Mesenteric fat pad (tissue), 1 donor: ENCODE measurements around the gene HOXB4. TPM values are rescaled to one million over a fixed set of nuclear protein-coding genes. Genes with fewer than 3 reads are reported as not detected.

Experiments
- DNase-seq: peaks from one replicate; pipeline ENCODE4 v3.0.0-alpha.2; 2020; ENCODE audit warnings: low spot score
- total RNA-seq: library from RNA; stranded (reverse); fragmentation: NEBNext Ultra II Directional; extraction: Animal tissue kit (Norgen Biotek cat#: 25700); gene quantifications from one replicate; pipeline ENCODE4 v1.2.1, GENCODE V29; 2021
- donor health status: DM: yes; HTN: yes; CAD: no.

HOXB4 gene
- total RNA-seq, 1 donor from 2014 or later, result 5.7 TPM

- no peak for DNase-seq
Measured at GRCh38 chr17:48590607-48591161, 12.5 kb upstream of the HOXB4 start.

GRCh38 chr17:48589831-48590606 lies 11.9 kb upstream of the HOXB4 start, which contains the start of gene HOXB3:
Gene HOXB3, minus strand, starts transcription at chr17:48590241. Its CDS starts 37,767 bp downstream, at chr17:48552474.
- DNase-seq, result no peak

GRCh38 chr17:48589060-48589830 lies 11.1 kb upstream of the HOXB4 start:
- no peak for DNase-seq

GRCh38 chr17:48588528-48588927 lies 10.4 kb upstream of the HOXB4 start:
- no peak for DNase-seq

- no peak for DNase-seq
Measured at GRCh38 chr17:48588074-48588415, 9.9 kb upstream of the HOXB4 start.

- no peak for DNase-seq
Measured at GRCh38 chr17:48587276-48588073, 9.3 kb upstream of the HOXB4 start.

- no peak for DNase-seq
Measured at GRCh38 chr17:48586355-48587258, 8.5 kb upstream of the HOXB4 start.

- DNase-seq, result no peak
Measured at GRCh38 chr17:48584223-48584741, 6.1 kb upstream of the HOXB4 start.

- DNase-seq, result no peak
Measured at GRCh38 chr17:48583708-48584222, 5.6 kb upstream of the HOXB4 start.

- DNase-seq, result no peak
Measured at GRCh38 chr17:48582750-48583069, 4.6 kb upstream of the HOXB4 start.

- DNase-seq, result no peak
Measured at GRCh38 chr17:48579760-48580554, 1.8 kb upstream of the HOXB4 start.

- DNase-seq, result no peak
Measured at GRCh38 chr17:48579471-48579759, 1.3 kb upstream of the HOXB4 start.

- DNase-seq, result no peak
Measured at GRCh38 chr17:48578616-48579470, 693 bp upstream of the HOXB4 start.

- no peak for DNase-seq
Measured at GRCh38 chr17:48577330-48577945, 712 bp downstream of the HOXB4 start.

GRCh38 chr17:48576479-48577309 lies 1.5 kb downstream of the HOXB4 start:
- DNase-seq, result no peak

GRCh38 chr17:48575673-48576478 lies 2.3 kb downstream of the HOXB4 start:
- DNase-seq, result no peak
